Endometrial microvascular endothelial cells (primary cell): ENCODE measurements around the gene SPINK4. TPM values are rescaled to one million over a fixed set of nuclear protein-coding genes. Genes with fewer than 3 reads are reported as not detected.

Experiments
- in situ Hi-C: cut with HindIII; loops from 2 replicates; pipeline ENCODE4 v1.10.0; 2017; ENCODE audit warnings: low sequenced_read_pairs, low pct_unique_long_range_greater_than_20kb; ENCODE audit errors: inconsistent ontology term
- total RNA-seq: library from RNA; depleted of rRNA; stranded (reverse); fragments of >200 nt; gene quantifications from one replicate; pipeline ENCODE4 v1.2.3, GENCODE V29; 2015; ENCODE audit errors: inconsistent ontology term

SPINK4 gene
- total RNA-seq, 1 donor from 2014 or later: not detected

DNA sequence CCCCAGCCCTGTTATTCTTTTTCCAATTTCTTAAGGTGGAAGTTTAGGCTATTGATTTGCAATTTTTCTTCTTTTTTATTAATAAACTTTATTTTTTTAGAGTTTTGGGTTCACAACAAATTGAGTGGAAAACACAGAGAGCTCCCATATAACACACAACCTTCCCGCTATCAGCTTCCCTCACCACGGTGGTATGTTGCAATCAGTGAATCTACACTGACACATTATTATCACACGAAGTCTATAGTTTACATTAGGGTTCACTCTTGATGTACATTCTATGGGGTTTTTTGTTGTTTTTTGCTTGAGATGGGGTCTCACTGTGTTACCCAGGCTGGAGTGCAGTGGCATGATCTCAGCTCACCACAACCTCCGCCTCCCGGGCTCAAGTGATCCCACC lies 45.5 kb downstream of the SPINK4 start:
- in situ Hi-C loops: loop anchor here (25.0 kb wide), 1 partner anchor 177 kb away; the partner anchor contains the start of gene NOL6

DNA sequence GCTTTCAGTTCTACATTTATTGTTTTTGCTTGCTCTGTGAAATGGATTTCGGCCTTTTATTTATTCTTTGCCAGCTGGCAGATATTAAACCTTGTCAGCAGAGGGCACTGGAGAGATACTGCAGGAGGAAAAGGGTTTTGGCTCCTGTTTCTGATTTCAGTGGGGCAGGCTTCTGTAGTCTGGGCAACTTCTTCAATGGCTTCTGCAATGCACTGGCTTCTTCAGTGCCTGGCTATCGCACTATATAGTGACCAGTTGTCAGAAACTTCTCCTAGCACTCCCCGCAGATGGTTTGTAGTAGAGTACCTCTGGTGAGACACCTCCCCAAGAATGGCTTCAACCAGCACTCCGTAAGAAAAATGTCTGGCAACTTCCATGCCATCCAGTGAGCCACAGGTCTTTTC lies 47.1 kb downstream of the SPINK4 start:
- in situ Hi-C loops: loop anchor here (25.0 kb wide), 1 partner anchor 175 kb away; the partner anchor contains the start of gene NOL6

DNA sequence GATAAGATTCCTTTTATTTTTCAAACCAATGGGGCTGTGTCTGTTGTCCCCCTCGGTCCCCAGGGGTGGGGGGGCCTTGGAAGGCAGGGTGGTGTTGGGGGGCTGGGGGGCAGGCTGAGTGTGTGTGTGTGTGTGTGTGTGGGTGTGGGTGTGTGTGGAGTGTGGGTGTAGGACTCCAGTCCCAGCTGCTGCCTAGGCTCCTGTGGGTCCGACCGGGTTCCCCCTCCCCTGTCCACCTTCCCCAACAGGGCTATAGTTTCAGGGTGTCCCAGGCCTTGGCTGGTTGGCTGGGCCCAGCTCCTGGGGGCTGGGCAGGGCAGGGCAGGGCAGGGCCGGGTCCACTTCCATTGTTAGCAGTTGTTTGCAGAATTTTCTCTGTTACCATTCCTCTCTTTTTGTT lies 48.3 kb downstream of the SPINK4 start:
- in situ Hi-C loops: loop anchor here (25.0 kb wide), 1 partner anchor 174 kb away; the partner anchor contains the start of gene NOL6

DNA sequence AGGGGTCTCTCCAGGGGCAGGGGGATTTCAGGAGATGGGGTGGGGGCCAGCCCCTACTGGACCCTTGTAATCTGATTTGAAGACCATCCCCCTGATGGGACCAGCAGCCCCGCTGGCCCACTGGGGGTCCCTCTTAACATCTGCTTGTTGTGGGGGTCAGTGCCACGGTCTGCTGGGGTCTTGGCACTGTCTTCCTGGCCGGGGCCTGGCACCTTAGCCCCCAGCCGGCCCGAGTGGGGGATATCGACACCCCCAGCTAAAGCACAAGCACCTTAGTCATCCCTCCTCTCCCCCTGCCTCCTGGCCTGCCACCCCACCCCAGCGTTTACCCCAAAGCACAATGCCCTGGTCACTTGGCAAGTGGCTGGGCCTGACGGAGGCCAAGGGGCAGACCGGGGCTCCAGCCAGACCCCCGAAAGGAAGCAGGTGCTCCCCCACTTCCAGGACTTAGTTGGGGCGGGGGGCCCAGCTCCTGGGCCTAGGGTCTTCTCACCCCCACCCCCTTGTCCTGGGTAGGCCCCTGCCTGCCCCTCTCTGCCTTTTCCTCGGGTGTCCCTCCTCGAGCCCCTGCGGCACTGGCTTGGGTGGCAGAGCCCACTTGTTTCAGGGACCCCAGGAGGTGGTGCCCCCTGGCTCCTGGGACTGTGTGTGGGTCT lies 49.0 kb downstream of the SPINK4 start:
- in situ Hi-C loops: loop anchor here (25.0 kb wide), 1 partner anchor 173 kb away; the partner anchor contains the start of gene NOL6

DNA sequence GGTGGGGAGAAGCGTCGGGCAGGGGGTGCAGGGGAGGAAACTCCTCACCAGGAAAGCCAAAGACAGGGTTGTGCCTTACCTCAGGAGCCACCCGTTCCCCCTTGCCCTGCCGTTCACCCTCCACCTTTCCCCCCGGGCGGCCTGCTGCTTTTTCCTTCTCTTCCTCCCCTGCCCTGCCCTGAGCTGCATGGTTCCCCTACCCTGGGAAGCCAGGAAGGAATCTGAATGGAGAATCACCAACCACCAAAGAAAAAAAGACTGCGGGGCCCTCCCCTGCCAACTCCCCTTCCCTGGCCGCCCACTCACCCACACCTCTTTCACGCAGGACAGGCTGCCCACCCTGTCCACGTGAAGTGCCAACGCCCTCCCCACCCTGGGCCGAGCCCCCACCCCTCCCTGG lies 49.5 kb downstream of the SPINK4 start:
- in situ Hi-C loops: loop anchor here (25.0 kb wide), 1 partner anchor 173 kb away; the partner anchor contains the start of gene NOL6

DNA sequence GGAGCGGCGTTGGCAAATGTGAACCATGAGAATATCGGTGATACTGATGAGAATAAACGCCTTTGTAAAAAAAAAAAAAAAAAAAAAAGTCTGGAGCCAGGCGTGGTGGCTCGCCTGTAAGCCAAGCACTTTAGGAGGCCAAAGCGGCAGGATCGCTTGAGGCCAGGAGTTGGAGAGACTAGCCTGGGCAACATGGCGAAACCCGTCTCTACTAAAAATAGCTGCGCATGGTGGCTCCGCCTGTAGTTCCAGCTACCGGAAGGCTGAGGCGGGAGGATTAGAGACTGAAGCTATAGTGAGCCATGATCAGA lies 49.9 kb downstream of the SPINK4 start:
- in situ Hi-C loops: loop anchor here (25.0 kb wide), 1 partner anchor 172 kb away; the partner anchor contains the start of gene NOL6

DNA sequence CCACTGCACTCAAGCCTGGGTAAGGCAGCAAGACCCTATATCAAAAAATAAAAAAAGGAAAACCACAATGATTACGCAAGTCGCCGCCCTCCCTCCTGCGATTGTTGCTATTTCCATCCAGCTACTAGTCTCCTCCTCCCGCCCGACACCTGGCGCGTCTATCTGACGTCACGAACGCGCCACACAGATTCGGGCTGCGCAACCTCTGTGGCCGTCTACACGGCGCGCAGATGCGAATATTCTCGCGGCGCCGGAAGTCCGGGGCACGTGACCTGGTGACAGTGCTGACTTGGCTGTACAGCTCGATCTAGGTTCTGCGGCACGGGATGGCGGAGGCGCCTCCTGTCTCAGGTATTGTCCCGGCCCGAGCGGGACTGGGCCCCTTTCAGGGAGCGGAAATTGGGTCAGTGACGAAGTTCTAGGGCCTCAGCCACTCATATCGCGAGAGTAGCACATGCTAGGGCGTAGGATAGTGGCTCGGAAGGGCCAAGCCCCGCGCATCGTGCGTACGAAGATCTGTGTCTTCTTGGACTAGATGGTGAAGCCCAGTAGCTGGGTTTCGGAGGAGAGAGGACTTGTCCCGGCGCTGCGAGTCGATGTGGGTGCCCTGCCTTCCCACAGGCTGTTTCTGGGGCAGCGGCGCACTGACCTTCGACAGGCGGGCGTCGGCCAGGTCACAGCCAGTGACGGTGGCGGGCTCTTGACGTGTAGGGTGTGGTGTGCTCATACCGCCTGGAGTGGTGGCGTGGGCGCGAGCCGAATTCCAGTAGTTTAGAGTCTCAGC lies 50.5 kb downstream of the SPINK4 start, which contains the start of gene NFX1:
Gene NFX1 (plus strand): TSS at position 270 of the 784 bp plus-strand sequence. CDS start 57 bp downstream, at position 327.
- in situ Hi-C loops: loop anchor here (25.0 kb wide), 1 partner anchor 172 kb away; the partner anchor contains the start of gene NOL6

DNA sequence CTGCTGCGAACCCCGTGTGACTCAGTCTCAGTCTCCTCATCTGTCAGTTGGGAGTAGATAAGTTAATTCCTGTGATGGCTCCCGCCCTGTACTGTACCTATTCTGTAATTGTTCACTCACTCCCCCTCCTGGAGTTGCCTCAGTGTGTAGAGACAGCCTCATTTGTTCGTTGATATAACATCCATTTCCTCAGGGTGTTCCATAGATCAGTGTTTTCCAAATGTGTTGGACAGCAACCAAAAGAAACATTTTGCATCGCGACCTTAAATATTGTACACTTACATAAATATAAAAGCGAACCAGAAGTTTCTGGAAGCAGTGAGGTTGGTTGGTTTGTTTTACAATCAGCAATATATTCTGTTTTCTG lies 51.0 kb downstream of the SPINK4 start:
- in situ Hi-C loops: loop anchor here (25.0 kb wide), 1 partner anchor 171 kb away; the partner anchor contains the start of gene NOL6

DNA sequence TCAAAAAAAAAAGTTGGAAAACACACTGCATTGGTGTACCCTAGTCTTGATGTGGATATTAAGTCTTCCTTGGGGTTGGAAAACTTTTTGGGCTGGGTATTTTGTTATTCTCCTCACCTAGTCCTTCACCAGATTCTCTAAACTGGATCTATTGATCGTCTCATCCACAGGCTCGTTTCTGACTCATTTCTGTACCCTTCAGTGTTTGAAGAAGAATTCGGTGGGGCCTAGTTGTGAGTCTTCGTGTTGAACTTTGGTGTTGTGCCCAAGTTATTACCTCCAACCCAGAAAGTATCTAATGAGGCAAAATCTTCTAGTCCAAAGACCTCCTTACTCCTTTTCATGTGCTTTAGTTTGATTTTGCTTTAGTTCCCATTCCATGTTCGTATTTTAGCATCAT lies 51.9 kb downstream of the SPINK4 start:
- in situ Hi-C loops: loop anchor here (25.0 kb wide), 1 partner anchor 170 kb away; the partner anchor contains the start of gene NOL6

DNA sequence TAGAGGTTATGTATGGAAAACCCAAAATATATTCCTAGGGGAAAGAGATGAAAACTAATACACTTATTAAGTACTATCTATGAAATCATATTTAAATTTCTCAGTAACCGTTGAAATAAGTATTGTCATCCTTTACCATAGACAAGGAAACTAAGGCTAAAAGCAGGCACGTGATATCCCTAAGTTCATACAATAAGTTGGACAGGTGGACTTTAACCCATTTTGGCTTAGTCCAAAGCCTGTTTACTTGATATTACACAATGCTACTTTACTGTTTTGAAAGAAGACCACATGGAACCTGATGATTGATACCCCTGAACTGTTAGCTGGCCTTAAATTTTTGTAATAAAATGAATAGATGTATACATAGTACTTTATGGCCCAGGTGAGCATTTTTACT lies 53.8 kb downstream of the SPINK4 start:
- in situ Hi-C loops: loop anchor here (25.0 kb wide), 1 partner anchor 169 kb away; the partner anchor contains the start of gene NOL6

DNA sequence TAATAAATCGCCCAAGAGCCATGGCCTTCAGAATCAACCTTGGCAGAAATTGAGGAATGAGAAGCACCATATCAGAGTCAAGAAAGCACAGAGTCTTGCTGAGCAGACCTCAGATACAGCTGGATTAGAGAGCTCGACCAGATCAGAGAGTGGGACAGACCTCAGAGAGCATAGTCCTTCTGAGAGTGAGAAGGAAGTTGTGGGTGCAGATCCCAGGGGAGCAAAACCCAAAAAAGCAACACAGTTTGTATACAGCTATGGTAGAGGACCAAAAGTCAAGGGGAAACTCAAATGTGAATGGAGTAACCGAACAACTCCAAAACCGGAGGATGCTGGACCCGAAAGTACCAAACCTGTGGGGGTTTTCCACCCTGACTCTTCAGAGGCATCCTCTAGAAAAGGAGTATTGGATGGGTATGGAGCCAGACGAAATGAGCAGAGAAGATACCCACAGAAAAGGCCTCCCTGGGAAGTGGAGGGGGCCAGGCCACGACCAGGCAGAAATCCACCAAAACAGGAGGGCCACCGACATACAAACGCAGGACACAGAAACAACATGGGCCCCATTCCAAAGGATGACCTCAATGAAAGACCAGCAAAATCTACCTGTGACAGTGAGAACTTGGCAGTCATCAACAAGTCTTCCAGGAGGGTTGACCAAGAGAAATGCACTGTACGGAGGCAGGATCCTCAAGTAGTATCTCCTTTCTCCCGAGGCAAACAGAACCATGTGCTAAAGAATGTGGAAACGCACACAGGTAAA lies 54.9 kb downstream of the SPINK4 start:
- in situ Hi-C loops: loop anchor here (25.0 kb wide), 1 partner anchor 167 kb away; the partner anchor contains the start of gene NOL6

DNA sequence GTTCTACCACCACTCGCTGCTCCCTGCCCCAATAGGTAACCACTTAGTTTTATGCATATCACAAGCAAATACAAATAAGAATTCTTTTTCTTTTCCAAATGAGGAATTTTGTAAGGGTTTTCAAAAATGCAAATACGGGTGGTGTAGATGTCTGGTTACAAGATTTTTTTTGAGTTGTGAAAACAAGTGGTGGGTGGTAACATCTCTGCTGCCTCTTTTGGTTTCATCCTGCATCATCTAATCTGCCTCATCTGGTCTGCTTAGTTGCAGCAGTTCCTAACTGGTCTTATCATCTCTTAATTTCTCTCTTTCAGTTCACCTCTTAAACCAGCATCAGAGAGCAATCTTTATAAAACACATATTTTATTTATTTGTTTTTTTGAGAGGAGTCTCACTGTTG lies 55.6 kb downstream of the SPINK4 start:
- in situ Hi-C loops: loop anchor here (25.0 kb wide), 1 partner anchor 167 kb away; the partner anchor contains the start of gene NOL6

DNA sequence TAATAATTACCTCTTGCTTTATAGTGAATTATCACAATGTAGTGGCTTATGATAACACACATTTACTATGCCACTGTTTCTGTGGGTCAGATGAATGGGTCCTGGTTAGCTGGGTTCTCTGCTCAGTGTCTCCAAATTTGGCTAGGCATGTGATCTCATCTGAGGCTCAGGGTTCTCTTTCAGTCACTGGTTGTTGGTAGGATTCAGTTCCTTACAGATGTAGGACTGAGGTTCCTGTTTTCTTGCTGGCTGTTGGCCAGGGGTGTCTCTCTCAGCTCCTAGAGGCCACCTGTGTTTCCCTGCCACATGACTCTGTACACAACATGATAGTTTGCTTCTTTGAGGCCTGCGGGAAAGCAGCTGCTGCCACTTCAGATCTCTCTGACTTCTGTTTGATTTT lies 57.5 kb downstream of the SPINK4 start:
- in situ Hi-C loops: loop anchor here (25.0 kb wide), 1 partner anchor 165 kb away; the partner anchor contains the start of gene NOL6

Other genes with a start within 250 kb of the SPINK4 start
- 30.9 TPM for gene APTX, start 238.5 kb upstream of the SPINK4 start, total RNA-seq
- gene DNAJA1, start 214.9 kb upstream of the SPINK4 start, total RNA-seq: 207 TPM
- 21.9 TPM for gene SMU1, start 163.5 kb upstream of the SPINK4 start, total RNA-seq
- 27.0 TPM for gene B4GALT1, start 72.8 kb upstream of the SPINK4 start, total RNA-seq
- gene BAG1, start 24.5 kb downstream of the SPINK4 start, total RNA-seq: 41.4 TPM
- 69.4 TPM for gene CHMP5, start 24.9 kb downstream of the SPINK4 start, total RNA-seq
- gene NFX1, start 50.3 kb downstream of the SPINK4 start, total RNA-seq: 24.3 TPM
- not detected for gene AQP7, start 162.4 kb downstream of the SPINK4 start, total RNA-seq
- gene AQP3, start 207.4 kb downstream of the SPINK4 start, total RNA-seq: 1.1 TPM
- 47.6 TPM for gene NOL6, start 233.8 kb downstream of the SPINK4 start, total RNA-seq